Melanocyte of skin (primary cell): ENCODE results near the gene WRNIP1. TPM values are rescaled to one million over a fixed set of nuclear protein-coding genes. Genes with fewer than 3 reads are reported as not detected.

ENCODE experiments used
- total RNA-seq, 2 donors: library from RNA; depleted of rRNA; stranded (reverse); fragments of >200 nt; gene quantifications; 2 replicates each; pipeline ENCODE4 v1.2.3, GENCODE V29; 2012

The WRNIP1 gene
- total RNA-seq: 10 to 100 TPM; 57.6 to 63.7 TPM

DNA sequence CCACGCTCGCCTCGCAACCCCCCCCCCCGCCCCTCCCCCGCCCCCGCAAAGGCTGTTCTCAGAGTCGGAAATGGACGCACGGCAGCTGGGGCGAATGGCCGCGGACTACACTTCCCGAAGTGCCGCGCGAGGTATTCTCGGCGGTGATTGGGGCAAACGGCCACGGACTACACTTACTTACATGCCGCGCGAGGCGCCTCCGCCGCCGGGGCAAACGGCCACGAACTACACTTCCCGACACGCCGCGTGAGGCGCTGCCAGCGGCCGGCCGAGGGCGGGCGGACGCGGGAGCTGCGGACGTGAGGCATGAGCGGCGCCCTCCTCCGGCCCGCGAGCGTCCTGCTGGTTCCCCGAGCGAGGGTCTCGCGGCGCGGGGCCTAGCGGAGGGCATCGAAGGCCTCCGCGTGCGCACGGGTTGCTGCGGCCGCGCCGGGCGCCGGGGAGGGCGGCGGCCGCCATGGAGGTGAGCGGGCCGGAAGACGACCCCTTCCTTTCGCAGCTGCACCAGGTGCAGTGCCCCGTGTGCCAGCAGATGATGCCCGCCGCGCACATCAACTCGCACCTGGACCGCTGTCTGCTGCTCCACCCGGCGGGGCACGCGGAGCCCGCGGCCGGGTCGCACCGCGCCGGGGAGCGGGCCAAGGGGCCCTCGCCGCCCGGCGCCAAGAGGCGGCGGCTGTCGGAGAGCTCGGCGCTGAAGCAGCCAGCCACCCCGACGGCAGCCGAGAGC lies at the start of gene WRNIP1:
Gene WRNIP1, plus strand, starts transcription at position 228 of the 730 bp plus-strand sequence. Its CDS starts 230 bp downstream, at position 458.

GRCh38 chr6:2750832-2751231 lies 14.4 kb upstream of the WRNIP1 start, which contains the start of gene MYLK4:
MYLK4 (minus strand) TSS chr6:2750922; CDS start chr6:2749294, 1,628 bp downstream.

Other genes starting within 250 kb of the WRNIP1 start
- under 1 TPM; 0.33 to 0.69 TPM for gene MYLK4, start 14.5 kb upstream of the WRNIP1 start, total RNA-seq
- gene SERPINB1, start 76.5 kb downstream of the WRNIP1 start, total RNA-seq: 10 to 100 TPM; 15.1 to 20.0 TPM
- gene SERPINB9, start 137.9 kb downstream of the WRNIP1 start, total RNA-seq: 1 to 10 TPM; 1.0 to 2.0 TPM
- 10 to 100 TPM; 66.4 to 70.6 TPM for gene SERPINB6, start 206.2 kb downstream of the WRNIP1 start, total RNA-seq
- gene NQO2, start 234.5 kb downstream of the WRNIP1 start, total RNA-seq: 10 to 100 TPM; 33.0 to 38.0 TPM